DND-41 (cell line): Measurements from ENCODE around the gene ENTPD5.

Source experiments
- ATAC-seq: fragments of 200-7000 bp; cut with Tn5 transposase; 3 replicates; pipeline ENCODE4 v1.9.1; 2021; ENCODE audit warnings: low read depth; ENCODE audit not compliant: insufficient read depth
- DNase-seq: peaks from one replicate; pipeline ENCODE4 v3.0.0-alpha.2; 2020
- H2AFZ ChIP-seq: 2 replicates; pipeline ENCODE4 v1.6.0; 2012; ENCODE audit warnings: low read depth, low read length
- H3K27ac ChIP-seq: 2 replicates; pipeline ENCODE4 v1.5.1; 2012; ENCODE audit warnings: low read length, inconsistent platforms
- H3K27me3 ChIP-seq: fragments of 200-600 bp; sonication (generic); 2 replicates; pipeline ENCODE4 v1.6.0; 2012; ENCODE audit warnings: low read length, mild to moderate bottlenecking, inconsistent platforms; ENCODE audit not compliant: insufficient read depth, poor library complexity
- H3K36me3 ChIP-seq: 2 replicates; pipeline ENCODE4 v1.5.1; 2012; ENCODE audit warnings: low read length, inconsistent platforms; ENCODE audit not compliant: insufficient read depth
- H3K4me1 ChIP-seq: 2 replicates; pipeline ENCODE4 v1.5.1; 2012; ENCODE audit warnings: mild to moderate bottlenecking, low read length; ENCODE audit not compliant: insufficient read depth
- H3K4me2 ChIP-seq: 2 replicates; pipeline ENCODE4 v1.6.0; 2012; ENCODE audit warnings: mild to moderate bottlenecking, moderate library complexity, low read length, inconsistent platforms; ENCODE audit not compliant: insufficient read depth
- H3K4me3 ChIP-seq, 2 experiments: fragments of 200-600 bp in 1 of 2; shearing (Covaris generic) in 1 of 2; 2 replicates each; pipeline ENCODE4 v1.5.1; 2012 to 2016; ENCODE audit warnings: inconsistent platforms in 2 of 2, low read length in 2 of 2, mild to moderate bottlenecking in 2 of 2, low read depth in 1 of 2, moderate library complexity in 1 of 2
- H3K79me2 ChIP-seq: 2 replicates; pipeline ENCODE4 v1.6.0; 2012; ENCODE audit warnings: low read length, inconsistent platforms; ENCODE audit not compliant: insufficient read depth
- H3K9ac ChIP-seq: 2 replicates; pipeline ENCODE4 v1.6.0; 2012; ENCODE audit warnings: low read depth, mild to moderate bottlenecking, inconsistent platforms, low read length, moderate library complexity
- H3K9me3 ChIP-seq: 2 replicates; pipeline ENCODE4 v1.5.1; 2012; ENCODE audit warnings: low read length, moderate library complexity, mild to moderate bottlenecking, inconsistent platforms; ENCODE audit not compliant: insufficient read depth, severe bottlenecking
- H4K20me1 ChIP-seq: 2 replicates; pipeline ENCODE4 v1.6.0; 2012; ENCODE audit warnings: low read length; ENCODE audit not compliant: insufficient read depth
- EZH2 ChIP-seq: IDR thresholded peaks from 3 replicates; pipeline ENCODE4 v1.6.1; 2012; ENCODE audit warnings: borderline replicate concordance, low read depth, mild to moderate bottlenecking, moderate library complexity, low read length, inconsistent platforms; ENCODE audit not compliant: severe bottlenecking
- TF ChIP-seq, protein P1 (sequence below): IDR thresholded peaks from 2 replicates; pipeline ENCODE4 v1.5.1; 2012; ENCODE audit warnings: borderline replicate concordance, low read length, moderate library complexity, mild to moderate bottlenecking; ENCODE audit not compliant: poor library complexity, severe bottlenecking; ENCODE audit errors: extremely low read depth

The ENTPD5 gene

DNA sequence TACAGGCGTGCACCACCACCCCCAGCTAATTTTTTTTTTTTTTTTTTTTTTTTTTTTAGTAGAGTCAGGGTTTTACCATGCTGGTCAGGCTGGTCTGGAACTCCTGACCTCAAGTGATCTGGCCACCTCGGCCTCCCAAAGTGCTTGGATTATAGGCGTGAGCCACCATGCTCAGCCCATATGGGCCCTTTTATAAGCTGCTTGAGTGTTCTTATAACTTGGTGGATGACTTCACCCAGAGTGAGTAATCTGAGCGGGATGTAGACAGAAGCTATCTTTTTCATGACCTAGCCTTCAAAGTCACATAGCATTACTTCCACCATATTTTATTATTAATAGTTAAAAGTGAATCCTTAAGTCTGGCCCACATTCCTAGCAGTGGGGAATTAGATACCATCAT lies 16.5 kb upstream of the ENTPD5 start:
- H3K27ac ChIP-seq, result no peak overlapping the region
- ATAC-seq (no peak), DNase-seq (no peak)
- no peaks in the 10 kb centered on the region for H4K20me1 ChIP-seq
- H3K4me2 ChIP-seq, result no peak overlapping the region
- no peak overlapping the region for H3K9ac ChIP-seq
- no peaks in the 10 kb centered on the region for H3K4me1 ChIP-seq
- no peak overlapping the region for H3K4me3 ChIP-seq
- TF ChIP-seq, protein P1, sequence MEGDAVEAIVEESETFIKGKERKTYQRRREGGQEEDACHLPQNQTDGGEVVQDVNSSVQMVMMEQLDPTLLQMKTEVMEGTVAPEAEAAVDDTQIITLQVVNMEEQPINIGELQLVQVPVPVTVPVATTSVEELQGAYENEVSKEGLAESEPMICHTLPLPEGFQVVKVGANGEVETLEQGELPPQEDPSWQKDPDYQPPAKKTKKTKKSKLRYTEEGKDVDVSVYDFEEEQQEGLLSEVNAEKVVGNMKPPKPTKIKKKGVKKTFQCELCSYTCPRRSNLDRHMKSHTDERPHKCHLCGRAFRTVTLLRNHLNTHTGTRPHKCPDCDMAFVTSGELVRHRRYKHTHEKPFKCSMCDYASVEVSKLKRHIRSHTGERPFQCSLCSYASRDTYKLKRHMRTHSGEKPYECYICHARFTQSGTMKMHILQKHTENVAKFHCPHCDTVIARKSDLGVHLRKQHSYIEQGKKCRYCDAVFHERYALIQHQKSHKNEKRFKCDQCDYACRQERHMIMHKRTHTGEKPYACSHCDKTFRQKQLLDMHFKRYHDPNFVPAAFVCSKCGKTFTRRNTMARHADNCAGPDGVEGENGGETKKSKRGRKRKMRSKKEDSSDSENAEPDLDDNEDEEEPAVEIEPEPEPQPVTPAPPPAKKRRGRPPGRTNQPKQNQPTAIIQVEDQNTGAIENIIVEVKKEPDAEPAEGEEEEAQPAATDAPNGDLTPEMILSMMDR, result no peak
- no peak for TF ChIP-seq EZH2
- no peak overlapping the region for H2AFZ ChIP-seq
- H3K27me3 ChIP-seq, result no peaks in the 10 kb centered on the region
- H3K79me2 ChIP-seq, result no peaks in the 10 kb centered on the region
- H3K36me3 ChIP-seq, result no peaks in the 10 kb centered on the region
- H3K9me3 ChIP-seq, result no peaks in the 10 kb centered on the region

DNA sequence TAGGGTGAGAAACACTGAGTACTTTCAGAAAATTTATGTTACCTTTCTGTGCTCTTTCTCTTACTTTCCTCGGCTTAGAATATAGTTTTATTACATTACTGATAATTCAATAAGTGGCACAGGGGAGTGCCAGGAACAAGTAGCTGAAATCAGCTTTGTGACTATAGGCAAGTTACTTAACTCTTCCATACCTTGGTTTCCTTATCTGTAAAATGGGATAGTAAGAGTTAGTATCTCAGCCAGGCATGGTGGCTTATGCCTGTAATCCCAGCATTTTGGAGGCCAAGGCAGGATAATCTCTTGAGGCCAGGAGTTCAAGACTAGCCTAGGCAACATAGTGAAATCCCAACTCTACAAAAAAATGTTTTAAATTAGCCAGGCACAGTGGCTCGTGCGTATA lies 15.5 kb upstream of the ENTPD5 start:
- Histone ChIP-seq H3K79me2 (no peaks in the 10 kb centered on the region), H2AFZ (no peak overlapping the region), H3K27me3 (no peaks in the 10 kb centered on the region), H3K4me1 (no peaks in the 10 kb centered on the region), H3K27ac (no peak overlapping the region), H3K4me3 (no peak overlapping the region), H4K20me1 (no peaks in the 10 kb centered on the region), H3K4me2 (no peak overlapping the region), H3K9me3 (no peaks in the 10 kb centered on the region), H3K9ac (no peak overlapping the region), H3K36me3 (no peaks in the 10 kb centered on the region)
- DNase-seq (no peak), ATAC-seq (no peak)
- no peak for TF ChIP-seq EZH2
- TF ChIP-seq, protein P1, result no peak

DNA sequence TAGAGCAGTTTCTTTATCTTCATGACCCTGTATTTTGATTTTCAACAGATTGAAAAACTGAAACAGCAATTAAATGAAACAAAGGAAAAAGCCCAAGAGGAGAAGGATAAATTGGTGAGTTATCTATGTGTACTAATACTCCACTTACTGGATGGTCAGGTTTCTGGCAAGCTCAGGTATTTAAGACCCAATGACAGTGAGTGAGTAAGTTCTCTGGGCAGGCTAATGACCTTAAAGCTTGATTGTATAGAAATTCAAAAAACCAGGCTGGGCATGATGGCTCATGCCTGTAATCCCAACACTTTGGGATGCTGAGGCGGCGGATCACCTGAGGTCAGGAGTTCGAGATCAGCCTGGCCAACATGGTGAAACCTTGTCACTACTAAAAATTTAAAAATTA lies 10.0 kb upstream of the ENTPD5 start:
- H3K79me2 ChIP-seq, result no peaks in the 10 kb centered on the region
- H3K4me1 ChIP-seq, result no peaks in the 10 kb centered on the region
- no peaks in the 10 kb centered on the region for H3K9me3 ChIP-seq
- H2AFZ ChIP-seq, result no peak overlapping the region
- H3K9ac ChIP-seq, result no peak overlapping the region
- H3K27me3 ChIP-seq, result no peaks in the 10 kb centered on the region
- H3K4me3 ChIP-seq, result no peak overlapping the region
- DNase-seq, result no peak
- TF ChIP-seq, protein P1, result no peak
- TF ChIP-seq EZH2, result no peak
- no peaks in the 10 kb centered on the region for H4K20me1 ChIP-seq
- H3K36me3 ChIP-seq, result no peaks in the 10 kb centered on the region
- no peak overlapping the region for H3K4me2 ChIP-seq
- no peak overlapping the region for H3K27ac ChIP-seq
- no peak for ATAC-seq

DNA sequence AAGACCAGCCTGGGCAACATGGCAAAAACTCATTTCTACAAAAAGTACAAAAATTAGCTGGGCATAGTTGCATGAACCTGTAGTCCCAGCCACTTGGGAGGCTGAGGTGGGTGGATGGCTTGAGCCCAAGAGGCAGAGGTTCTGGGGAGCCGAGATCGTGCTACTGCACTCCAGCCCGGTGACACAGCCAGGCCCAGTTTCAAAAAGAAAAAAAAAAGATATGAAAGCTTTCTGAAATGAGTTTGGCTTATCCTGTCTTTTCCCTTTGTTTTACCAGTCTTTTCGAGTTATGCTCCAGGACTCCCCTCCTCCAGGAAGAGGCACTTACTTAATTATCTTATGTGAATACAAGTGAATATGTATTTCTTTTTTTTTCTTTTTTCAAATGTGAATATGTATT lies 3.3 kb upstream of the ENTPD5 start:
- DNase-seq (no peak), ATAC-seq (no peak)
- Histone ChIP-seq H3K27ac (no peak overlapping the region), H3K9me3 (no peaks in the 10 kb centered on the region), H3K27me3 (no peaks in the 10 kb centered on the region), H4K20me1 (no peaks in the 10 kb centered on the region), H3K4me3 (no peak overlapping the region), H3K36me3 (no peaks in the 10 kb centered on the region; the same call in 1 of the 2 replicates), H2AFZ (no peak overlapping the region), H3K9ac (no peak overlapping the region), H3K79me2 (peaks cover 7% of the 10 kb centered on the region), H3K4me1 (peaks cover 20% of the 10 kb centered on the region), H3K4me2 (no peak overlapping the region)
- TF ChIP-seq, protein P1, result no peak
- no peak for TF ChIP-seq EZH2
